ENCODE measurements around the gene RBM23.
"Not testable (repeated sequence)": the region's sequence is repeated elsewhere in the genome, so short reads cannot be mapped to it uniquely, and the experiment has no call there.

RBM23 gene
- 69.5 to 128 (median 111) reads per million in 4 donors for total RNA-seq

DNA sequence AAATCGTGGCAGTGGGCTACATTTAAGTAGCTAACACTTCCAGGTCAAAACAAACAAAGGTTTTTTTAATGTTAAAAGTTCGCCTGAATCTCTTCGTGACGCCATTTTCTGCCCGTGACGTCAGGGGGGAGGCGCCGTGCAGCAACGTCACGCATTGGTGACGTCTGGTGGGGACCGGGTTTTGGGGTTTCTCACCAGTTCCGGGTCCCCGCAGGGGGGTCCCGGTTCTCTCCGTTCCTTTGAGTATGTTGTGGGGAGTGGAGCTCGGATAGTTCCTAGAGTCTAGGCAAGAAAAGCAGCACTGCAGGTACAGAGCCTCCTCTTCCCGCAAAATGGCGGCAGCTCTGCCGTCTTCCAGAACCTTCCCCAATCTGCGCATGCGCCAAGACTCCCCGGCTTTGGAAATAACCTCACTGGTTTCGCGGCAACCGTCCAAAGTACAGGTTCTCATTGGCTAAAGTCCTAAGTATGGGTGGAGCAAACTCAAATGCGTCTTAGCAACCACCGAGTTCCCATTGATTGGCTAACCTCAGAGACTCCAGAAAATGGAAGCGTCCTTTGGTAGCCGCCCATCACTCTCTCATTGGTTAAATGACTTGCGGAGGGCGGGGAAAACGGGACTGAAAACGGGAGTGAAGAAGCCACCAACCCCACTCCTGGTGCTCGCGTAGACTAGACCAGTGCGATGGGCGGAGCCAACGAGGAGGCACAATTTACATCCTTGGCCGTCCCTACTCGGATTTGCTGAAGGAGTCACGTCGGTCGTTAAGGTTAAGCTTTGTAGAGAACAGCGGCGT is at the start of gene RBM23:
RBM23 (minus strand) TSS at position 346 of the 797 bp plus-strand sequence.
- DNase-seq: peak; percentile 99 to 100 (median 100)

DNA sequence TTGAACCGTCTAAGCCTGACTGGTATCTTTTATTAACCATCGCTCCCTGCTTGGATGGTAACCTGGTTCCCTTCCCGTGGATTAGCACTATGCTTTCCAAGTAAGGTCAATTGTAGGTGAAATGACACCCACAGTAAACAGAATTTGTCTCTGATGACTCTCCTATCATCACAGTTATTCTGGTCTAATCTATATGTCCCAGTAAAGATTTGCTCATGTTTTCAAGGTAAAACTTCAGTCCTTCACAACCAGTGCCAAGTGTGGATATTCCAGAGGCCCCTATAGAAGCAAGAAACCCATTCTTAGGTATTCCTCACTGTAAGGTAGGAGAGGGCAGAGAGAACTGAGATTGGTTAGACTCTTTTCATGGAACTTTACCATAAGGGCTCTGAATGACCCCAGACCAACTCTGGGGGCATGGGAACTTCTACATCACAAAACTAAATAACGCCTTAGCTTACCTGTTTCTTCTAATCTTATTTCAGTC is 47.9 kb upstream of the RBM23 start:
- no peak for DNase-seq

DNA sequence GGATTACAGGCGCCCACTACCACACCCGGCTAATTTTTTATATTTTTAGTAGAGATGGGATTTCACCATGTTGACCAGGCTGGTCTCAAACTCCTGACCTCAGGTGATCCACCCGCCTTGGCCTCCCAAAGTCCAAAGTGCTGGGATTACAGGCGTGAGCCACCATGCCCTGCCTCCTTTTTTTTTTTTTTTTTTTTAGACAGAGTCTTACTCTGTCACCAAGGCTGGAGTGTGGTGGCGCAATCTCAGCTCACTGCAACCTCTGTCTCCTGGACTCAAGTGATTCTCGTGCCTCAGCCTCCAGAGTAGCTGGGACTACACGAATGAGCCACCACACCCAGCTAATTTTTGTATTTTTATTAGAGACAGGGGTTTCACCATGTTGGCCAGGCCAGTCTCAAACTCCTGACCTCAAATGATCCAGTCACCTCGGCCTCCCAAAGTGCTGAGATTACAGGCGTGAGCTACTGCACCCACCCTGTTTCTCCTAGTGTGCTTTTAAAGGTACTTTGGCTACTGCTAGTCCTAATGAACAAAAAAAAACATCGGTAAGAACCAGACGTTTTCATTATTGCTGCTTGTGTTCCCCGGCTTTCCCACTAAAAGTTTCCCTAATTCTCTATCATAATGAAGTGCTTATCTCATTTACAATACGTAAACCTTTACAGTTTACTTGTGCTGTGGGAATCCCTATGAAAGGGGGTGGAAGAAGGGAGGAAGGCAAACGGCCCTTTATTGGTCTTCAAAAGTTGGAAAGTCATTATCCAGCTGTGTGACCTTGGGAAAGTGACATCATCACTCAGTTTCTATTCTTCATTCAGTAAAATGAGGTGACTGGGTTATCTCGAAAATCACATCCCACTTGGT is 47.2 kb upstream of the RBM23 start:
- DNase-seq: not testable (repeated sequence)

DNA sequence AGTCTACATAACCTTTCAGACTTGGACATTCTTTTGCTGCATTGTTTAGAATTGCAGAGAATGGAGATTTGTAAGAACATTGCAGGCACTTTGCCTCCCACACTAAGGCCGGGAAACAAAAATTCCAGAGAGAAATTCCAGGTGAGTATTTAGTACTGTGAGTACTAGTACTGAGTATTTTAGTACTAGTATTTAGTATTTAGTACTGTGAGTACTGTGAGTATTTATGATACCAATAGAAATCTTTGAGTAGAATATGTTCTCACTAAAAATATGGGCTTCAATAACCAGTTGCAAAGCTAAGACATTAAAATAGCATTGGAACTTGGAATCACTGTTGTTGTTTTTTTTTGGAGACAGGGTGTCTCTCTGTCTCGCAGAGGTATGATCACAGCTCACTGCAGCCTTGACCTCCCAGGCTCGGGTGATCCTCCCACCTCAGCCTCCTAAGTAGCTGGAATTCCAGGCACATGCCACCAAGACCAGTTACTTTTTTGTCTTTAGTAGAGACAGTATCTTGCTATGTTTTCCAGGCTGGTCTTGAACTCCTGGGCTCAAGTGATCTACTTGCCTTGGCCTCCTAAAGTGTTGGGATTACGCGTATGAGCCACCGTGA is 43.2 kb upstream of the RBM23 start:
- DNase-seq: no peak

DNA sequence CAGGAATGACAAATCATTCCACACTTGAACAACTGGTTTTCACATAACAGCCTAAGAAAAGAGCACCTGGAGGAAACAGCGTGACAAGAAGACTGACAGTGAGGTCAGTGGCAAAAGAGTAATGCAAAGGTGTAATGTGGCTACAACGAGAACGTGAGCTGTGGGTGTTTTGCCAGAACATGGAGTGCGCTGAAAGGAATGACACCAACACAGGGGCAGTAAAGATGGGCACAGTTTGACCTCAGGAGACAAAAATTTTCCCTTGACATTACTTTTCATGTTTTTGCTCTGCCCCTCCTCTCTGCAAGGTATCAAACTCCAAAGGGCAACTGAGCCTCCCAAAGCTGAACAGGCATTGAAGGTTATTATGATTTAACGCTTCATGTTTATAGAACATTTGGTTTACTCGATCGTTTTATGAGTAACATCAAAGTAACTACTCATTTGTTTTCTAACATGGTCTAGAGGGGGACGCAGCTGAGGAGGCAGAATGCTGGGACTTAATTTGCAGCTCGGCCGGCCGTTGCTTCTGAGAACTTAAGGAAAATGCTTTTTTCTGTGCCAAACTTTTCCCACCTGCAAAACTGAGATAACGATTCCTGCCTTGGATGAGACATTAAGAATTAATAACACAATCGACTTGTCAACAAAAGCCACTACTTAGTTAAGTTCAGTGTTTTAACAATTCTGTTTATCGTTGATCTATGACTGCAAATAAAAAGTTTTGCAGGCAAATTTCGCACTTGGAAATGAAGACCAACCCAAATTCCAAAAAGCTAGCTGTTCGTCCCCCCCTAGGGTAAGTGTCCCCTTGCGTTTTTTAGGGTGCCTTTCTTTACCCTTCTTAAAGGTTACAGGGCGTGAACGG is 37.0 kb upstream of the RBM23 start:
- DNase-seq: no peak

DNA sequence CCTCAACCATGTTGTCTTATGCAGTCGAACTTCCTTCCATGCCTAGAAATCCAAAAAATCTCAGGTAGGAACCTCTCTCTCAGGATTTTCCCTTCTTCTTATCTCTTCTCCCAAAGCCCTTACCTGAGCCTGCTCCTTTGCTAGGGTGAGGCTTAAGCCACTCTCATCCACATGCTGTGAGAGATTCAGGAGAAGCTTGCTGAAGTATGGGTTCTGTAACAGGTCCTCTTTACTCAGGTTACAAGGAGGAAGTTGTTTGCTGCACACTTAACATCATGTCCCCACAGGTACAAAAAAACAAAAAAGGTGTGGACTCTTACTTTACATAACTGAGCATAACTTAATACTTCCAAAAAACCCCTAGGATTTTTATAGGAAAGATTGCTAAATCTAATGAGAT is 33.5 kb upstream of the RBM23 start:
- DNase-seq: no peak

DNA sequence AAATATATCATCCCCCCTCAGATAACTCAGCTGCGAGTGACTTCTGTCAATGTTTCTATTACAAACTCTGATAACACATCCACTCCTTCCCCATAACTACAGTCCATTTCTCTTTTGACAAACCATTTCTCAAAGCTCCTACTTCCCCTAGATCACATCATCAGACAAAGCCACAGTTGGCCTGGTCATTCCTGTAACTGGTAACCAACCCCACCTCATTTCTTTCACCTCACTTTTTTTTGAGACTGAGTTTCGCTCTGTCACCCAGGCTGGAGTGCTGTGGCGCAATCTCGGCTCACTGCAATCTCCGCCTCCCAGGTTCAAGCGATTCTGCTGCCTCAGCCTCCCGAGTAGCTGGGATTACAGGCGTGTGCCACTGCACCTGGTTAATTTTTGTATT is 32.8 kb upstream of the RBM23 start:
- not testable (repeated sequence) for DNase-seq

DNA sequence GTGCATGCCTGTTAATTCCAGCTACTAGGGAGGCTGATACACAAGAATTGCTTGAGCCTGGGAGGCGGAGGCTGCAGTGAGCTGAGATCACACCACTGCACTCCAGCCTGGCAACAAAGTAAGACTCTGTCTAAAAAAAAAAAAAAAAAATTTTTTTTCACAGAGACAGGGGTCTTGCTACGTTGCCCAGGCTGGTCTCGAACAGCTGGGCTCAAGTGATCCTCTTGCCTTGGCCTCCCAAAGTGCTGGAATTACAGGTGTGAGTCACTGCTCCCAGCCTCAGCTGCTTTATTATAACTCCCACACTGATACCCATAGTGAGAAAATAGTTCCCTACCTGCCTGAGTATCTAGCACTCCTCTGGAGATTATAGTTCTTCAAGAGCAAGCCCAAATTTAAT is 26.7 kb upstream of the RBM23 start:
- no peak for DNase-seq

DNA sequence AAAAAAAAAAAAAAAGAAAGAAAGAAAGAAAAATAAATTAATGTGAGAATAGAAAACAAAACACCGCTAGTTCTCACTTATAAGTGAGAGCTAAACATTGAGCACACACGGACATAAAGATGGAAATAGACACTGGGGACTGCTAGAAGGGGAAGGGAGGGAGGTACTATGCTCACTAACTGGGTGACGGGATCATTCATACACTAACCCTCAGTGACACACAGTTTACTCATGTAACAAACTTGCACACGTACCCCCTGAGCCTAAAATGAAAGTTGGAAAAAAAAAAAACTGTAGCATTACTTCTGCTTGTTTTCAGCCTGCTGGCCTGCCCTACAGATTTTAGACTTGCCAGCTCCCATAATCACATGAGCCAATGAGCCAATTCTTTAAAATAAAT is 20.7 kb upstream of the RBM23 start:
- no peak for DNase-seq

DNA sequence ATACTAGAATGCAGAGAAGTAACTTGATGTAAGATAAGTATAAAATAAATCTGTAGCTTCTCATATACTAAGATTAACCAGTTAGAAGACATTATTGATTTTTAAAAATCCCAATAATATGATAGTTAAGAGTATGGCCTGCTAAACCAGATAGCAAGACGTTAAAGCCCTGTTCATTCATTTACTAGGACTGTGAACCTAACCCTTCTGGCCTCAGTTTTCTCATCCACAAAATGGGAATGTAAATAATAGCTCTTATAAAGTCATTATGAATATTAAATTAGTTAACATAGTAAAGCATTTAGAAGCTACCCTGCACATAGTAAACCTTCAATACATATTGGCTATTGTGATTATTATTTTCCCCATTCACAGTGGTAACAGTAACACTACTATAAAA is 16.2 kb upstream of the RBM23 start:
- no peak for DNase-seq

DNA sequence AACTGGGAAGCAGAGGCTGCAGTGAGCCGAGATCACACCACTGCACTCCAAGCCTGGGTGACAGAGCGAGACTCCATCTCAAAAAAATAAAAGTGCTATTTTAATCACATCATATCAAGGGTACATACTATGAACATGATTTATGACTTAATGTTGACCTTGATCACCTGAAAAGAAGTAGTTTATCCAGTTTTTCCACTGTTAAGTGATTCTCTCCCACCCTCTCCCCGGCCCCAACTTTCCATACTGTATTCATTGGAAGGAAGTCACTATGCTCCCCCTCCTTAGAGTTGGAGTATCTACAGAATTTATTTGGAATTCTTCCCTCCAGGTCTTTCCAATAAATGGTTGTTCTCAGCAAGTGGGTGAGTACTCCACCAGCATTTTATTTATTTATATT is 13.2 kb upstream of the RBM23 start:
- DNase-seq: no peak

DNA sequence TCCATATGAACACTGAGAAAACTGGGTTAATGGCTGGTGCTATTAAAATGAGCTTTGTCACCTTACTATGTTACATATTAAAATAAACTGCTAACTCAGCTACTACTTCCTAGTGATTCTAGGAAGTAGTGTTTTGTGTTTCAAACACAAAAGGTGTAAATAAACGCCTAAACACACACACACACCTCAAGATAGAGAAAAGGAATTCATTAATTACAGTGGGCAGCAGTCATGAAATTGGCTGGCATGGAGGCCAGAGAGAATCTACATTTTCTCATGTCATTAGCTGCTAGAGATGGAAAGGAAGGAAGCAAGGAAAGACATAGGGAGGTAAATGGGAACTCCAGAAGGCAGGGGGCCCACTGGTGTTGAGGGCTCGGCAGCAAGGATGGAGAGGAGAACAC is 11.0 kb upstream of the RBM23 start:
- no peak for DNase-seq

DNA sequence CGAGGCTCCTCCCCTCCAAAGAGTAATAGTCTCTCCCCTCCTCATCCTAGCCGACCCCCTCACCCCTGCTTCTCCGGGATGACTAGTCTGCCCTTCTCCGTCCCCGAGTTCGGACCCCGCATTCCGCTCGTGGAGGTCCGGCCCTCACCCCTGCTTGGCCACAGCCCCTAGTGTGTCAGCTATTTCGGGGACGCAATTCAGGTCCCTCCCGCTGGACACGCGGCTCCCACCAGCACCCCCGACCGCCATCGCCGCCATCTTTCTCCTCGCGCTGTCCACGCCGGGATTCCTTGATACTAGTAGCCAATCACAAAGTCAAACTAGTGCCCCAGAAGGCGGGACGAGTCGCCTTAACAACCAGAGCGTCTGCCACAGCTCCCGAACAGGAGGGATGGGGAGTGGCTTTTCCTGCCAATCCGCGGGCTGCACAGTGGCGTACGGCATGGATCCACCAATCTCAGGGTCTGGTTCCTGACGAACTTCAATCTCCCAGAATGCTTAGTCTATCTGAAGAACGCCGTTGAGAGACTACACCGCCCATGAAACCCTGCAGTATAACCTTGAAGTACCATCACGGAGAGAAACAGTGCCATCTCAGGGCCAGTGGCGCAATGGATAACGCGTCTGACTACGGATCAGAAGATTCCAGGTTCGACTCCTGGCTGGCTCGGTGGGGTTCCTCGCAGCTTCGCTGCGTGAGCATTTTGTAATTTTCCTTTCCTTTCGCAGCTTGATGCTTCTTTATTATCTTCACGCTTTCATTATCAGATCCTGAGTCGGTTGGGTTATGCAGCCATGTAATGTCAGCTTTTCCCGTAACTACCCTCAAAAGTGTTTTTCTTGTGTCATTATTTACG is 10.4 kb upstream of the RBM23 start, which contains the start of gene PRMT5:
PRMT5 (minus strand) TSS at position 273 of the 857 bp plus-strand sequence; CDS start at position 258, 15 bp downstream.
- DNase-seq: peak; percentile 93 to 99 (median 97)

DNA sequence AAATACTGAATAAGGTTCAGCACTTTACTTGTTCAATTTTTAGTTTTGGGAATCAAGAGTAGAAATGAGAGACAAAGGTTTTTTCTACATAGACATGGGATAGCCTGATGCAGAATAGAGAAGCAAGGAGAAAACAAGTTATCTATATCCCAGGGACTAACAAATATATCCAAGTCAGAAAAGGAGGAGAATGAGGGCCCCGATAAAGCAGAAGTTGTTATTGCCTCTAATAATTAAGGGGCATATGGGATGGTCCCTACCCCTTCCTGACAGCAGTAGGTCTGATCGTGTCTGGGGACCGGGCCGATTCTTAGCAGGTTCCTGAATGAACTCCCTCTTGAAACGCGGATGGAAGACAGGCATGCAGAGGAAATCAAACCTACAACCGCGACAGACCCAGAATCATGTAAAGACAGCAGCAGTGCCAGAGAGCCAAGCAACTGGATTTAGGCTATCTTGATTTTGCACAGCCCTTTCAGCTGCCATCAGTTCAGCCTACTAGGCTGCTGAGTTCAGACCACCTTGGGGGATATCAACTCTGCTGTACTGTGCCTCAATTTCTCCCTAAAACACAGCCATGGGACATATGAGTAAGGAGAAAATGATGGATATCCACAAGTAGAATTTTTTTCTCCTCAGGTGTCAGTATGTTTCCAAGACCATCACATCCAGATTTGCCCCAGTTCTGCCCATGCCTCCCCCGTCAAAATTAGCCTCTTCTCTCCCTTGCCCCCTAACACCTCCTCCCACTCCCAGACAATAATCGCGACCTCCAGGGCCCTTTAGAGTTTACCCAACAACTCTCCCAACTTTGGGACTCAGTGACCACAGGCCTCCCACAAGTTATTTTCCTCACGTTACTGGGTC is 9.5 kb upstream of the RBM23 start:
- DNase-seq: no peak

DNA sequence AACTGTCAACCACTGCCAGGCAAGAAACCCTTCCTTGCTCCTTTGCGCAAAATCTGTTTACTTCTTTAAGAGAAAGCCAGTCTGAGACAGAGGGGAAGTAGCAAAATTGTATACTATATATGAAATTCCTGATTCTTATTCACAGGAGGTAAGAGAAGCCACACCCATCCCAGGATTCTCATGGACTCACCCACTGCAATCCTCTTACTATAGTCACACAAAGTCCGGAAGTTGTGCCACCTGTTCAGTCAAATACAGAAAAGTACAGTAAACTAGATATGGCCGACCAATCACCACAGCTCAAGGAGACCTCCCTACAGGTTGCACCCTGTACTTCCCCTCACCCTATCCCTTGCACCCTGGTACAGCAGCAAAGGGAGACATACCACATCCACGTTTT is 7.4 kb upstream of the RBM23 start:
- DNase-seq: no peak

DNA sequence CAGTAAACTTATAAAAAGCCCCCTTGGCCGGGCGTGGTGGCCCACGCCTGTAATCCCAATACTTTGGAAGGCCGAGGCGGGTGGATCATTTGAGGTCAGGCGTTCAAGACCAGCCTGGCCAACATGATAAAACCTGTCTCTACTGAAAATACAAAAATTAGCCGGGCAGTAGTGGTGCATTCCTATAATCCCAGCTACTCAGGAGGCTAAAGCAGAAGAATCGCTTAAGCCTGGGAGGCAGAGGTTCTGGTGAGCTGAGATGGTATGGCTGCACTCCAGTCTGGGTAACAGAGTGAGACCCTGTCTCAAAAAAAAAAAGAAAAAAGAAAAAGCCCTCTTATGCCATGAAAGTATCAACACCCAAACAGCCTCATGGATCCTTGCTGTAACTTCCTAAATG is 6.6 kb upstream of the RBM23 start:
- no peak for DNase-seq

DNA sequence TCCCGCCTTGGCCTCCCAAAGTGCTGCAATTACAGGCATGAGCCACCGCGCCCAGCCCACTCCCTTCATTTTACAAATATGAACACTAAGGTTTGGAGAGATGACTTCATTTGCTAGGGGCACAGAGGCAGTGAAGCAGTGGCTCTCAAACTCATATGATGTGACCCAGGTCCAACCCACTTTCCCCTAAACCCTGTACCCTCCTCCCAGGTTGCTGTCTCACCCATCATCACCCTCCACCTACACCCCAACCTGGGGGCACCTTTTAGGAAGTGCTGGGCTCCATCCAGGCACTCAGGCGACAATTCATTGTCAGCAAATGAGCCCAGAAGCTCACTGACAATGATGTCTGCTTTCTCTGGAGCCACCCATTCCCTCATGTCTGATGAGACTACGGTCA is 4.8 kb upstream of the RBM23 start:
- DNase-seq: no peak

DNA sequence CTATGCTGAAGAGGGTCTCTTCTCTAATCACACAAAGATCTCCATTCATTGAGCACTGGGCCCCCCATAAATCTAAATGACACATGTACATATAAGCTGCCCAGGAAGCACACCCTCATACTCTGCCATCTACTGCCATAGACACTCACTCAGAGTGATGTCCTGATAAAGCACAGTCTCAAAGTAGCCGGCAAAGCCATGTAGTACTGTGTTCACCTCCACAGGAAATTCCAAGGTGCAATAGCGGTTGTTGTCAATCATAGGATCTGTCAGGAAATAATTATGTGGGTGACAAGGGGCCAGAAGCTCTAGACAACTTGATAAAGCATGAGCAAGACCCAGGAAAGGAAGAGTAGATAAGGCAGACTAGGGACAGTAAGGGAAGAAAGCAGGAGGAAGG is 3.3 kb upstream of the RBM23 start:
- DNase-seq: no peak

DNA sequence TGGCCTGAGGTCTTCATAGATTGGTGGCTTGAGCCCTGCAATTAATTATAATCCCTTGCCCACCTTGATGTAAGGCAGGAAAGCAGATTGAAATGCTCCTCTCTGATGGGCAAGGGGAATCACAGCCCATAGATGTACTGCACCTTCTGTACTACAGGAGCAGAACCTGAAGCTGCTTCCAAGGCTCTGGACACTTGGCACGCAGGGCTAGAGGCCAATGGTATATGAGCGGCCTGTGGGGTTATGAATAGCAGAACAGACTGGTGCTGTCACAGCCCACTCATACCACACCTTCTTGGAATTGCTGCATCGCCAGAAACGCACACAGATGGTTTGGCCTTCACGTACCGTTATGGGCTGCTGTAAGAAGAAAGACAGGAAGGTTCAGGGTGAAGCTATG is 1.7 kb upstream of the RBM23 start:
- DNase-seq: no peak

DNA sequence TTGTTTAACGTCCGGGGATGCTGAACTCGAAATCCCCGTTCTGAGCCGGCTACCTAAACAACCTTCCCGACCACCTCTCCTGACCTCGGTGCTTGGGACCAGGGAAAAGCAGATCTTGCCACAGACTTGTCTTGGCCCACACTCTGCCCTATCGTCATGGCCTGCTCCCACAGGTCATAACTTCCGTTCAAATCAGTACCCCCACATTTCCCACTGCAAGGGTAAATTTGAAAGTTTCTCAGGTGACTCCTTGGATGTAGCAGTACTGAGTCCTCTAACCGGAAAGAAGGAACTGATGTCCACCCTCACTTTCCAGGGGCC is 612 bp upstream of the RBM23 start:
- DNase-seq: no peak
